ENCODE measurements around the gene PRKCH.
"Not testable (repeated sequence)": the region's sequence is repeated elsewhere in the genome, so short reads cannot be mapped to it uniquely, and the experiment has no call there.

Gene PRKCH

DNA sequence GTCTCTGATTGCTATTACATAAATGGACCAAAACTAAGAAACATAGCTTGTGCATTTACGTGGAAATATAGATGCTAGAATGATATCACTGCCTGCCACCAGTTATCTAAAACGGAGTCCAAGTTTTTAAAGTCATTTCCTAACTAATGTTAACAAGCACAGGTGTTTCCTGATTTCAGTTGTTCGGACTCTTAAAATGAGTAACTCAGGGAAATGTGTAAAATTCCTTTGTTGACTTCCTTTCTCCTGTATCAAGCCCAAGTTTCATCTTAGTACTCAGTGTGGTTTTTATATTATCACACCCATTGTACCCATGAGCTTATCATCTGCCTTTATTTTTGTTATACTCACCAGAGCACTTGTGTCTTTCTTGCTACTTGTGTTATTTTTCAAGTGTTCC is 13.2 kb upstream of the PRKCH start:
- DNase-seq (ENCODE audit: low read depth), result no peak

DNA sequence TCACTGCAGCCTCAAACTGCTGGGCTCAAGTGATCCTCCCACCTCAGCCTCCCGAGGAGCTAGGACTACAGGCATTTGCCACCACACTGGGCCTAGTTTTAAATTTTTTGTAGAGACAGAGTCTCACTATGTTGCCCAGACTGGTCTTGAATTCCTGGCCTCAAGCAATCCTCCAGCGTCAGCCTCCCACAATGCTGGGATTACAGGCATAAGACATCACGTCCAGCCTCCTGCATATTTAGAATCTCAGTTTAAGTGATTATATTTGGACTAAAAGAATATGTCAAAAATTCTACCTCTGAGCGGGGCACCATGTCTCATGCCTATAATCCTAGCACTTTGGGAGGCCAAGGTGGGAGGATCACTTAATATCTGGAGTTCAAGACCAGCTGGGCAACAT is 12.7 kb upstream of the PRKCH start:
- not testable (repeated sequence) for DNase-seq (ENCODE audit: low read depth)

DNA sequence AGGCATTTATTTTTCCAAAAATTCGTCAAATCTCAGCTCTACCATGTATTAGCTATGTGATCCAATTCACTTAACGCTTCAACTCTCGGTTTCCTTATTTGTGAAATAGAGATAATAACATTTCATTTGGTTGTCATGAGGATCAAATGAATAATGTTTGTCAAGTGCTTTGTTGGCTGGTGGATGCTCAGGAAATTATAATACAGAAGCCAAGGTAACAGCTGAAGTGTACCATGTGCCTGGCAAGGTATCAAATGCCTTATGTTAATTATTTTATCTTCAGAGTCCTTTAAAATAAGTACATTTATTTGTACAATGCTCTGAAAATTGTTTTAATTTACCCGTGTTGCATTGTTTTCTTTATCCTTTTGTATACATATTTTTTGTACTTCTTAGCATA is 6.1 kb upstream of the PRKCH start:
- DNase-seq (ENCODE audit: low read depth), result no peak

DNA sequence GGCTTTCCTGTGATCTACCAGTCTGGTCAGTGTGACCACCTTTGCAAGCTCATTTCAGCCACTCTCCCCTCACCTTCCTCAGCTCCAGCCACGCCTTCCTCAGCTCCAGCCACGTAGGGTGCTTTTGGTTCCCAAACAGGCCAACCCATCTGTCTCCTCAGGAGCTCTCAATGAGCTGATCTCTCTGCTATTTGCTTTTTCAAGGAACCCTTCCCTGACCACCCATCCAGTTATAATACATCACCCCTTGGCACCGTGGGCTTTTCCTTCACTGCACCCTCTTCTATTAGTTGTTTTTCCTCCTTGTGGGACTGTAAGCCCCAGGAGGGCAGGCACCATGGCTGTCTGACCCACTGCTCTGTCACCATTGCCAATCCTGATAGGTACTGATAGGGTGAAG is 2.3 kb upstream of the PRKCH start:
- DNase-seq (ENCODE audit: low read depth), result no peak

DNA sequence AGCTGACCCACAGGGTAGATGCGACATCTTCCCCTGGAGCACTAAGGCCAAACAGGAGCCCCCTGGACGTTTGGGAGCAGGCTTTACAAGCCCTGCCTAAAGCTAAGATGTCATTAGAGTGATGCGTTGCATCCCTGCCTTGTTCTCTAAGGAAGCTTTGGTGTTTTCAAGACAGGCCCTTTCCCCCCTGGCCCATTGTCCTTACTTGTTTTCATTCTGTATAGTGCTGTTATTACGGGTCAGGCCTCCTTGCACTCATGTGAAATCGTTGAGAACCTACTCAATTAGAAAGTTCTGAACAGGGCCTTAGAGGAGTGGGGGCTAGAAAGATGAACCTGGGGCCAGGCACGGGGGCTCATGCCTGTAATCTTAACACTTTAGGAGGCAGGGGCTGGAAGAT is 1.7 kb upstream of the PRKCH start:
- DNase-seq (ENCODE audit: low read depth), result no peak

DNA sequence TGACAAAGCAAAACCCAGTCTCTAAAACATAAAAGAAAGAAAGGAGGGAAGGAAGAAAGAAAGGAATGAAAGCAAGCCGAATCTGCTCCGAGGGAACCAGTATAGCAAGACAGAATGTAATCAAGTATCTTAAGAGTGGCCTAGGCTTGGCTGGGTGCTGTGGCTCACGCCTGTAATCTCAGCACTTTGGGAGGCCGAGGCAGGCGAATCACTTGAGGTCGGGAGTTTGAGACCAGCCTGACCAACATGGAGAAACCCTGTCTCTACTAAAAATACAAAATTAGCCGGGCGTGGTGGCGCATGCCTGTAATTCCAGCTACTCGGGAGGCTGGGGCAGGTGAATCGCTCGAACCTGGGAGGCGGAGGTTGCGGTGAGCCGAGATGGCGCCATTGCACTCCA is 1.2 kb upstream of the PRKCH start:
- DNase-seq (ENCODE audit: low read depth), result not testable (repeated sequence)

DNA sequence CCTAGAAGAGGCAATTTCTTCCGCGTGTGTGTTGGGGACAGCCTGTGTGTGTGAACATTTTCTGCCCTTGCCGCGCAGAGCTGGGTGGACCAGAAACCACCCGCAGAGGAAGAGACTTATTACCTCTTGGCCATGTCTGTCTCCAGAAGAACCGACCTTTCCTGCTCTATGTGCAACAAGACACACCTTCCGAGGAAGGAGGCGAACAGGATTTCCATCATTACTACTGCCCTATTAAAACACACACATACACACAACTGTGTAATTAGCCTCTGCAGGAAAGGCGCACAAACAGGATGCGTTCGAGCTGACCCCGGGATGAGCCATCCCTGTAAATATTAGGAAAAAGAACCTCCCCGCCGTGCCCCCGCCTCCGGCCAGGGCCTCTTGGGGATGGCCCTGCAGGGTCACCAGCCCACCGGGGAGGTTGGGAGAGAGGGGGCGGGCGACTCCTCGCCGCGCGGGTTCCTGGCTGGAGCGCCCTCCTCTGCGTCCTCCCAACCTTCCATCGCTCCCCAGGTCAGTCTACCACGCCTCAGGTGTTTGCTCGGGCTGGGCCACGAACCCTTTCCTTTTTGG is 484 bp upstream of the PRKCH start:
- no peak for DNase-seq (ENCODE audit: low read depth)

DNA sequence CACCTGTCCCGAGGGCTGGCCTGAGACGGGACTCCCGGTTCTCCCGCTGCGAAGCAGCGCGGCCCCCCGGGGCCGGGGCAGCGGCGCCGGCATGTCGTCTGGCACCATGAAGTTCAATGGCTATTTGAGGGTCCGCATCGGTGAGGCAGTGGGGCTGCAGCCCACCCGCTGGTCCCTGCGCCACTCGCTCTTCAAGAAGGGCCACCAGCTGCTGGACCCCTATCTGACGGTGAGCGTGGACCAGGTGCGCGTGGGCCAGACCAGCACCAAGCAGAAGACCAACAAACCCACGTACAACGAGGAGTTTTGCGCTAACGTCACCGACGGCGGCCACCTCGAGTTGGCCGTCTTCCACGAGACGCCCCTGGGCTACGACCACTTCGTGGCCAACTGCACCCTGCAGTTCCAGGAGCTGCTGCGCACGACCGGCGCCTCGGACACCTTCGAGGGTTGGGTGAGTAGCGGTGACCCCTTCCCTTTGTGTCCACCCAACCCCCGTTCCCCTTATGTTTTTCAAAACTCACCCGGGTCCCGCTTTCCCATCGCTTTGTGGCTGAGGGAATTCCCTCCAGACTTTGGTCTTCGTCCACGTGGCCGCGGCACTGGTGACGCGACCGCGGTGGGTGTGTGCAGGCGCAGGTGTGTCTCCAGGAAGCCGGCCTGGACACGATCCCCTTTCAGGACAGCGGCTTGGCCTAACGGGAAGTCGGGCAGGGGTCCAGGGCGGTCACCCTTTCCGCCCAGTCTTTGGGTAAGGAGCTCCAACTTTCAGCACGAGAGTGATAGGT is 826 bp downstream of the PRKCH start:
- DNase-seq (ENCODE audit: low read depth), result no peak

DNA sequence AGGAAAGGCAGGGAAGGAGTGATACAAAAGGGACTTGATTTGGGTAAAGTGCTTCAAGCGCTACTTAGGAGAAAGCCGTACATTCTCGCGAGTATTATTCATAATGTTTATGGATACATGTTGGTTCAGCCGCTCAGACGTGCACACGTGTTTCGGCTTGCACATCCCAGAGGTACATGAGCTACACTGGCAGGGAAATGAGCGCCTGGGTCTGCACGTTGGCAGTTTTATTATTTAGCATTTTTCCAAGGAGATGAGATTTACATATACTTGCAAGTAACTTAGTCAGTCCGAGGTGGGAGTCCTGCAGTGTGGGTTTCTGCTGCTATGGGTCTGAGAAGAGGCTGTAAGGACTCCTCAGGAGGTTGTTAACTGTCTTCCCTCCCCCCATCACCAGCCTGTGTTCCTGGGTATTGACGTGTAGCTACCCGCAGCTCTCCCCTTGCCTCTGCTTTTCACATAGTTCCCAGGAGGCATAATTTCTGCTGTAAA is 1.5 kb downstream of the PRKCH start:
- no peak for DNase-seq (ENCODE audit: low read depth)

DNA sequence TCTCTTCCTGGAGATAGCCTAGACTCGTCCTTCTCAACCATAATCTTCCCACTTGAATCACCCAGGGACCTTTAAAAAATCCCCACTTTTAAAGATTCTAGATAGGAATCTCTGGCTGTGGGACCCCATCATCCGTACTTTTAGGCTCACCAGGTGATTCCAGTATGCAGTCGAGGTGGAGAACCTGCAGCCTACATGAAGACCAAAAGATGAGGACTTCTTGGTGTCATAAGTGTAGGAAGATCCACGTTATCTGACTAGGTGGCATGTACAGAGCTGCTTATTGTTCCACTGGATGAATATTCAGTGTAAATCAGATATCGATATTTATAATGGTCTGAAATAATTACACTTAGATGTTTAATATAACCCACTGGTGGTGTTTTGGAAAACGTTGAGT is 2.6 kb downstream of the PRKCH start:
- no peak for DNase-seq (ENCODE audit: low read depth)

DNA sequence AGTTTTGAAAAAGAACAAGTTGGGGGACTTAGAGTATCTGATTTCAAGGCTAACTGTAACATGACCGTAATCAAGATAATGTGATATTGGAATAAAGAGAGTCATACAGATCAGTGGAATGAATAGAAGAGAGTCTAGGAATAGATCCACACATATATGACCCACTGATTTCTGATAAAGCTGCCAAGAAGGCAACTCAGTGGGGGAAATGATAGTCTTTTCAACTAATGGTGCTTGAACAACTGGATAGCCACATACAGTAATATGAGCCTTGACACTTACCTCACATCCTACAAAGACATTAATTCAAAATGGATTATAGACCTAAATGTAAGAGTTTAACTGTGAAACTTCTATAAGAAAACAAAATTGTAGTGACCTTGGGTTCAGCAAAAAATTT is 3.8 kb downstream of the PRKCH start:
- no peak for DNase-seq (ENCODE audit: low read depth)

DNA sequence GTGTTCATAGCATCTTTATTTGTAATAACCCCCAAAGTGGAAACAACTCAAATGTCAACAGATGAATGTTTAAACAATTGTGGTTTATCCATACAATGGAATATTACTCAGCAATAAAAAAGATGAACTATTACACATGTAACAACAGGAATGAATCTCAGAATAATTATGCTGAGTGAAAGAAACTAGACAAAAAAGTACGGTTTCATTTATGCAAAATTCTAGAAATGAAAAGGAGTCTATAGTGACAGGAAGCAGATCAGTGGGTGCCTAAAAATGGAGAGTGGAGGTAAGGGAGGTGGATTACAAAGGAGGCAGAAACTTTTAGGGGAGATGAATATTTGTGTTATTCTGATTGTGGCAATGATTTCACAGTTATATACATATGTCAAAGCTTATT is 4.8 kb downstream of the PRKCH start:
- no peak for DNase-seq (ENCODE audit: low read depth)

DNA sequence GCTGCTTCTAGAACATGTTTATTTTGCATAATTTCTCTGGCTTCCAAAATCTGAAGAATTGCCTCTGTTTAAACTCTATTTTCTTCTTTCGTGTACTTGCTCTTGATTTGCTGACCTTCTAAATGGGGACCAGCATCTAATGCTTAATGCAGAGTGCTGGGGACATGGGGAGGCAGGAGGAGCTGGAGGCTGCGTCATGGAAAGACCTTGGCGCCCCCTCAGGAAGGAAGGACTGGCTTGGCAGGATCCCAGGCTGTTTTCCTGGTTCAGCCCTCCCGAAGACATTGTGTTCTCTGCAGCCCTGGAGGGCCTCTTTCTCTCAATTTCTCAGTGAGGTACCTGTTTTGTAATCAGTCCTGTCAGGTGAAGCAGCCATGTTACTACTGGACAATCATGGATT is 5.5 kb downstream of the PRKCH start:
- DNase-seq (ENCODE audit: low read depth), result no peak

DNA sequence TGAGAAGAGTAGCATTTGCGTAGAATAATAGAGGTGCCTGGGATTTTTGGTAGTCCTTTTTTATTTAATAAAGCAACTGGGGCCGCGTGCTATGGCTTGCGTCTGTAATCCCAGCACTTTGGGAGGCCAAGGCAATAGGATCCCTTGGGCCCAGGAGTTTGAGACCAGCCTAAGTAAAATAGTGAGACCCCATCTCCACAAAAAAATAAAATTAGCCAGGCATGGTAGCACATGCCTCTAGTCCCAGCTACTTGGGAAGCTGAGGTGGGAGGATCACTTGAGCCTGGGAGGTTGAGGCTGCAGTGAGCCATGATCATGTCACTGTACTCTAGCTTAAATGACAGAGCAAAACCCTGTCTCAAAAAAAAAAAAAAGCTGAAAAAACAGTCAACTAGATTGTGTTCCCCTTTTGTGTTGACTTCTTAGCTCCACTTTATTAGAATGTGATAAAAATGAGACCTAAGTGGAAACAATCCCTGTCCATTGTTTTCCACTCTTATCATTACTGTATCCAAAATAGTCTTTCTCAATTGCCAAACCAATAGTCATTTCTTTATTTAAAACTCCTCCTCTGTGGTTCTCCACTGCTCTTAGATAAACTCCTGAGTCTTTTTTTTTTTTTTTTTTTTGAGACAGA is 7.4 kb downstream of the PRKCH start:
- DNase-seq (ENCODE audit: low read depth), result no peak

DNA sequence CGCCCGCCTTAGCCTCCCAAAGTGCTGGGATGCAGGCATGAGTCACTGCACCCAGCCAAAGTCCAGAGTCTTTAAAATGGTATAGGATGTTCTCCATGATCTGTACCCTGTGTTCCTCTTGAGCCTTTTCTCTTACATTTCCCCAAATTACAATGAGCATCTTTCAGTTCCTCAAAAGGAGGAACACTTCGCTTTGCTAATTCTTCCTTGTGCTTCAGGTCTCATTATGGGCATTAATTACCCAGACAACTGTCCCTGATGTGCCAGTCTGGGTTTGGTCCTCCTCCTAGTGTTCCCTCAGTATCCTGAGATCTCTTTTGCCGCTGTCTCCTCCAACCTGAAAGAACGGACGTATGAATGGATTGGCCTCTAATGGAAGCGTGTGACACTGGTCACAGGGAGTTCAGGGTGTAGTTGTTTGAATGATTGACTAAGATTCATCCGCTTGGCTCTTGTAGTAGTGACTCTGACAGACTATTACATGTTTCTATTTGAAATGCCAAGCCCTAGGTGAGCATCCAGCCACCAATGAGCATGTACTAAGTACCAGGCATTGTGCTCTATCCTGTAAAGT is 8.2 kb downstream of the PRKCH start:
- DNase-seq (ENCODE audit: low read depth), result no peak

DNA sequence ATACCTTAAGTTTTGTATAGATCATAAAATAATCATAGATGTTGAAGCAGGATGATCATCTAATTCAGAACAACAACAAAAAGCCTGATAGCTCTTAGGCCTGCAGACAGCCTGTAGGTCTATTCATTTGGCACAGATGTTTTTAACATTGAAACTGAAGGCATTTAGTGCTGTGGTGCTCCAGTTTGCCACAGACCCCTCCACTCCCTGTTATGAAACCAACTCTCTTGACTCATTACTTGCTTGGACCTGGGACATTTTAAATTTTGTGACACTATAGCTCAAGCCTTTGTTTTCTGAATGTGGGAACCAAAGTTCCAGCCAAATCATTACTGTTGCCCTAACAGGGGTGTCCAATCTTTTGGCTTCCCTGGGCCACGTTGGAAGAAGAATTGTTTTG is 9.1 kb downstream of the PRKCH start:
- DNase-seq (ENCODE audit: low read depth), result no peak

DNA sequence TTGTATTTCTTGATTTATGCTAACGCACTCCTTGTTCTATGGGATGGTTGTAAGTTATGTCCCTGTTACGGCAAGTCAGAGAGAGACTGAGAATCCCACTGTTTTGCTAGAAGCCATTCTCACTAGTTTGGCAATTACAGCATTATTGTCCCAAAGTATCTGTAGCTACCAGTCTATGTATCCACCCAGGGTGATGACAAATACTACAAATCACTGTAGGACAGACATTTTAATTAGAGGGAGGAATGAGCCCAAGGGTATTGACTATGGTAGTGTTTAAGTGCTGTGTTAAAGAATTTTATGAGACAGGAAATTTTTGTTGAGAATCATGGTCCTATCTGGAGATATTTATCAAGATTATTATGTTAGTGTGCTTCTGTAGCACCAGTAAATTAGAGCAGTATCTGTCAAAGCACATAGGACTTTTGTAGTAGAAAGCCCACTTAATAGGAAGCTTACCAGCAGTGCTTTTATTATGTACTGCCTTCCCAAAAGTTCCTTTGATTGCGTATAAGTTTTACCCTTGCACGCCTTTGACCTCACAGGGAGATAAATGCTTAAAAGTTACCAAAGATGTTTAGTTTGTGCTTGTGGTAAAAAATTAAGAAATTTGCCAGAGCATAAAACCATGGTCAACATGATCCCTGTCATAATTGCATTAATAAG is 10.7 kb downstream of the PRKCH start:
- DNase-seq (ENCODE audit: low read depth), result no peak

DNA sequence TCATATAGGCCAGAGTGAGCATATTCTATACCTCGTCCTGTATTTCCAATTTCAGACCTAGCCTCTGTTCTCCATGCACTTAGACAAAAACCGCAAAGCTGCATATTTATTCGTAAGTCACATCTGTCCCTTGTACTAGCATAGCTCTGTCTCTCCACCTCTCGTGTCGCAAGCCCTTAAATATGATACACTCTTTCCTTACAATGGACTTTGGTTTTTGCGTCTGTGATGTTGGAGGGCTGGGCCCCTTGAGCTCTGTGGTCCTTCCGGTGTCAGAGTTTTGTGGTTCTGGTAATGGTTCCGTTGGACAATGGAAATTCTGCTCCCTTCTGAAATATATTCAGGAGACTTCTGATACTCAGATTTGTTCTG is 11.3 kb downstream of the PRKCH start:
- no peak for DNase-seq (ENCODE audit: low read depth)

DNA sequence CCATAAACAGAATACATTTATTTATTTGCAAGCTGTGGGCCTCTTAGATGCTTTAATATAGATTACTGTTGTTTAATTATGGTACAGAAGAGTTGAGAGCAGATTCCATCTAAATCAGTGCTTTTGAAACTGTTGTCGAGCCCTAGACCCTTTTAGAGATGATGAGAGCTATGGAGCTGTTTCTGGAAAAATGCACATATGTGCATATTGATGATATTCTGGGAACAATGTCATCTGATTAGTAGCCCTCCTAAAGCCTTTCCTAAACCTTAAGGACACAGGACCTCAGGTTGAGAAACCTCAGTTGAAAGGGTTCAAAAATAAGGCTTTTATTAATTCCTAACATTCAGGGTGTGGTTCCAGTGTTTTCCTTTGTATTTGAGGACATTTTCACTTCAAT is 11.7 kb downstream of the PRKCH start:
- no peak for DNase-seq (ENCODE audit: low read depth)

DNA sequence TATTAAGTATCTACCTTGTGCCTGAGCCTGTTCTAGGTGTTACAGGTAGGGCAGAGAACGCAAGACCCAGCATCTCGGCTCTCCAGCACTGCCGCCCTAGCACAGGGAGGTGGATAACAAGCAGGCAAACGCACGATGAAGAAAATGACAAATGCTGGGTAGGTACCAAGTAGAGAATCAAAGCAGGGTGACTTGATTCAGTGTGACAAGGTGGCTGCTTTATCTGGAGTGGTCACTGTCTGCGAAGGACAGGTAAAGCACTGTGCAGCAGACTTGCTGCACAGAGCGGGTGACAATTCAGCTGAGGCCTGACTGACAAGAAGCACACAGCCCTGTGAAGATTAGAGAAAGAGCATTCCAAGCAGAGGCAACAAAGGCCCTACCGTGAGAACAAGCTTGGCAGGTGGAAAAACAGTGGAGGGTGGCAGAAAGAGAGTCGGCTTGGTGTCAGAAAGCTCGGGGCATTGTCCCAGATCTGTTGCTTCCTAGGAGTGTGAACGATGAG is 12.9 kb downstream of the PRKCH start:
- no peak for DNase-seq (ENCODE audit: low read depth)

DNA sequence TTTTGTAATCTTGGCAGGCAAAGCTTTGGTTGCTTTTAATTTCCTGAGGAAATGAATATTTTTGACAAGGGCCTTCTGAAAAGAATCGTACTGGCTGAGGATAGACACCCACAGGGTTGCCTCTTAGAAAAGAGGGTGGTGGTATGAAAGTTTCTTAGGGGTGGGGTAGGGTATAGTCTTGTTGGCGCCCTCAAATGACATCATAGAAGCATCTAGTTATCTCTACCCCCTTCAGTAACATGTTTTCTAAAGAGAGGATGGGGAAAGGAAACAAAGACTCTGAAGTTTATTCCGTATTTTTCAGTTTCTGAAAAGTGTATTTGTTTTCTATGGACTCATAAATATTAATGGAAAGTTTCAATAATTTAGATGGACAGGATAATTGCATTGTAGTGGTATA is 13.7 kb downstream of the PRKCH start:
- no peak for DNase-seq (ENCODE audit: low read depth)

DNA sequence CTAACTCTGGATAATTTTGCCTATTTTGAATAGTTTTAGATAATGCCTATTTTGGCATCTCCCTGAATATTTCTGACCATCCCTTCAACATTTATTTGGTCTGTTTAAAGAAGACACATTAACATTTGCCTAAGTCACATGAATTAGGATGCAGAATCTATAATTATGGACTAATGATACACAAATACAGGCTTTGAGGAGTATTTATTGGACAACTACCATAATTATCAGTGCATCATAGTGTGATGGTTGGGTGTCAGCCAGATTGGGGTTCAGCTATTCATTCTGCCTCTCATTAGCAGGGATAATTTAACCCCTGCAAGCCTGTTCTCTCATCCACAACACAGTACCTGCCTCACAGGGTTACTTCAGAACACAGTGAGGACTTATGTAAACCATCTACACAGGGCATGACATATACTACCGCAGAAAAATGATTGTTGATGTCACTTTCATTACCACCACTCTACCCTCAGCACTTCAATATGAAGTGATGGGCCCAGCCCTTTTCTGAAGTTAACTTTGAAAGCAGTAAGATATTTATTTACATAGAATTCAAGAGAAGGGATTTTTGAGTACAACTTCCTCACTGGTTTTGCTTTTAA is 14.4 kb downstream of the PRKCH start:
- DNase-seq (ENCODE audit: low read depth), result no peak

Data from activated gamma-delta T cell treated with anti-CD3 and anti-CD28 coated beads, Interleukin-2, amount 50 U/mL, for 16 hours (primary cell).